Measurements from ENCODE around the gene RALGPS1. TPM values are rescaled to one million over a fixed set of nuclear protein-coding genes. Genes with fewer than 3 reads are reported as not detected.

Gene RALGPS1
- total RNA-seq, 4 donors from 2014 or later, result 3.3 to 9.8 (median 6.7) TPM

DNA sequence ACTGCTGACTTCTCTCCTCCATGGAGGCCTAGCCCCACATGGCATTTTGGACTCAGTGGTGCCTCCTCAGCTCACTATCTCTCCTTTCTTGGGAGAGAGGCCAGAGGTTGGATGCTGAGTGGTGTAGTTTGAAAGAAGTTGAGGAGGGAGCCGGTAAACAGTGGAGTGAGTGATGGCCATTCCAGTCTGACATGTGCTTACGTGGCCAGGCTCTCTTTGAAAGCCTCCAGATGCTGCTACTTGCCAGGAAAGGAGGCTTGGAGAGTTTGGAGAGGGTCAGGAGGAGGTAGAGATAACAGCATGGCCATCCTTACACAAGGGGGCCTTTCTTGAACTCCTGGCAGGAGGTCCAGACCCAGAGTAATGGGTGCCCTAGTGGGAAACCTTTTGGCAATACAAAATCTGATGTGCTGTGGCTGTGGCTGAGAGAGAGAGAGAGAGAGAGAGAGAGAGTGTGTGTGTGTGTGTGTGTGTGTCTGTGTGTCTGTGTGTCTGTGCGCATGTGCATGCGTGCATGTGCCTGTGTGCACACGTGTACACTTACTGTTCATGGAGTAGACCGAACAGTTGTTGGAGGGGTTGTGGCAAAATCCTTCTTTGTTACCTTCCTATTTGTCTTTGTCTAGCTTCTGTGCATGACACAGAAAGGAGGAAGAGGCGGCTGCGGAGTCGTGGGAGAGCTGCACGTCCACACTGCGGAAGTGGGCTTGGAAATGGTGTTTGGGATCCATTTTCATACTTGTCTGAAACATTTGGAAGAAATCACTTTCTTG is 37.8 kb downstream of the RALGPS1 start:
- no peaks in the 10 kb centered on the region for H3K4me1 ChIP-seq
- H3K27ac ChIP-seq, result no peak overlapping the region
- no peaks in the 10 kb centered on the region for H3K36me3 ChIP-seq
- H3K27me3 ChIP-seq, result no peaks in the 10 kb centered on the region
- H3K9me3 ChIP-seq, result no peaks in the 10 kb centered on the region
- no peak overlapping the region for H3K4me3 ChIP-seq
- no peak for DNase-seq (ENCODE audit: low spot score in 2 of 2)
- no peak for TF ChIP-seq EP300 (IDR thresholded peaks at IDR 0.05)
- 59 to 66% methylated on average over 11 of the region's 11 CpGs for WGBS, 2 donors

- no peak for TF ChIP-seq CTCF (IDR thresholded peaks at IDR 0.05)
- TF ChIP-seq POLR2A (IDR thresholded peaks at IDR 0.05), result no peak
- no peak for TF ChIP-seq EP300 (IDR thresholded peaks at IDR 0.05)
- DNase-seq (ENCODE audit: low spot score in 2 of 2), result no peak
- H3K27ac ChIP-seq, result no peak overlapping the region
- H3K9me3 ChIP-seq, result no peaks in the 10 kb centered on the region
- no peaks in the 10 kb centered on the region for H3K4me1 ChIP-seq
- WGBS, 2 donors, result 62 to 66% methylated on average over 8 of the region's 8 CpGs
- H3K4me3 ChIP-seq, result no peak overlapping the region
- H3K27me3 ChIP-seq, result no peaks in the 10 kb centered on the region
- no peaks in the 10 kb centered on the region for H3K36me3 ChIP-seq
Observed at GRCh38 chr9:126953041-126953809, 38.6 kb downstream of the RALGPS1 start.

- 60 to 69% methylated on average over 5 of the region's 5 CpGs for WGBS, 2 donors
- H3K27me3 ChIP-seq, result no peaks in the 10 kb centered on the region
Observed at GRCh38 chr9:126955811-126956210, 41.2 kb downstream of the RALGPS1 start.

GRCh38 chr9:126956917-126957686 is 42.5 kb downstream of the RALGPS1 start:
- WGBS, 2 donors, result 89 to 90% methylated on average over 7 of the region's 7 CpGs
- no peaks in the 10 kb centered on the region for H3K27me3 ChIP-seq
- no peak overlapping the region for H3K4me3 ChIP-seq
- H3K27ac ChIP-seq, result no peak overlapping the region
- no peaks in the 10 kb centered on the region for H3K9me3 ChIP-seq
- no peaks in the 10 kb centered on the region for H3K36me3 ChIP-seq
- no peak for DNase-seq (ENCODE audit: low spot score in 2 of 2)
- TF ChIP-seq POLR2A (IDR thresholded peaks at IDR 0.05) (no peak), CTCF (IDR thresholded peaks at IDR 0.05) (no peak), EP300 (IDR thresholded peaks at IDR 0.05) (no peak)
- no peaks in the 10 kb centered on the region for H3K4me1 ChIP-seq

More at GRCh38 chr9:126955811-126956210, 41.2 kb downstream of the RALGPS1 start:
- no peaks in the 10 kb centered on the region for H3K9me3 ChIP-seq
- H3K36me3 ChIP-seq, result no peaks in the 10 kb centered on the region
- no peak for DNase-seq (ENCODE audit: low spot score in 2 of 2)
- H3K27ac ChIP-seq, result no peak overlapping the region
- H3K4me1 ChIP-seq, result no peaks in the 10 kb centered on the region
- H3K4me3 ChIP-seq, result no peak overlapping the region
- no peak for TF ChIP-seq CTCF (IDR thresholded peaks at IDR 0.05)
- no peak for TF ChIP-seq EP300 (IDR thresholded peaks at IDR 0.05)
- no peak for TF ChIP-seq POLR2A (IDR thresholded peaks at IDR 0.05)

GRCh38 chr9:126957687-126958053 is 43.1 kb downstream of the RALGPS1 start:
- DNase-seq (ENCODE audit: low spot score in 2 of 2), result no peak
- no peaks in the 10 kb centered on the region for H3K27me3 ChIP-seq
- WGBS, 2 donors, result 80 to 82% methylated on average over 3 of the region's 3 CpGs
- H3K36me3 ChIP-seq, result no peaks in the 10 kb centered on the region
- no peak overlapping the region for H3K27ac ChIP-seq
- TF ChIP-seq POLR2A (IDR thresholded peaks at IDR 0.05) (no peak), EP300 (IDR thresholded peaks at IDR 0.05) (no peak), CTCF (IDR thresholded peaks at IDR 0.05) (no peak)
- H3K4me1 ChIP-seq, result no peaks in the 10 kb centered on the region
- no peaks in the 10 kb centered on the region for H3K9me3 ChIP-seq
- no peak overlapping the region for H3K4me3 ChIP-seq

Measured in tibial nerve (tissue), 4 donors.